ENCODE data around the gene LPXN.

The LPXN gene

GRCh38 chr11:58511636-58512035, 64.0 kb downstream of the LPXN start:
- no peak for DNase-seq

GRCh38 chr11:58509748-58510147, 65.9 kb downstream of the LPXN start:
- no peak for DNase-seq

- DNase-seq, result no peak
Measured at GRCh38 chr11:58508814-58509213, 66.8 kb downstream of the LPXN start.

DNA sequence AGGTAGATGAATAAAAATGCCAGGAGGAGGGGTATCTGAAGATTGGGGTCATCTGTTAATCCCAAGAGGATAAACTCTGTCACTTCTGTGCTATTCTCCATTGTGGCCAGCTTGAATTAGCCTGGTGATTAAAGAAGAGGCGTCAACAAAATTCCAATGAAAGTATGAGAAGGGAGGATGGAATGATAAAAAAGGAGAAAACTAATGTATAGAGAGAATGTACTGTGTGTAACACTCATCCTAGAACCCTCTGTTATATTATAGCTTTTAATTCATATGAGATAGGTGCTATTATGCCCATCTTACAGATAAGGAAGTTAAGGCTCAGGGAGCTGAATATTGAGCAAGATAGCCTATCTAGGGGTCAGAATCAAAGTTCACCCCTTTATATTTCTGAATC, 67.7 kb downstream of the LPXN start, which contains the start of gene OR5B21:
TSS of gene OR5B21 (minus strand) at position 101 of the 400 bp plus-strand sequence. CDS start at position 101, 0 bp downstream.
- no peak for DNase-seq

- no peak for DNase-seq
Measured at GRCh38 chr11:58507355-58507754, 68.3 kb downstream of the LPXN start.

GRCh38 chr11:58506935-58507334, 68.7 kb downstream of the LPXN start:
- DNase-seq, result no peak

DNA sequence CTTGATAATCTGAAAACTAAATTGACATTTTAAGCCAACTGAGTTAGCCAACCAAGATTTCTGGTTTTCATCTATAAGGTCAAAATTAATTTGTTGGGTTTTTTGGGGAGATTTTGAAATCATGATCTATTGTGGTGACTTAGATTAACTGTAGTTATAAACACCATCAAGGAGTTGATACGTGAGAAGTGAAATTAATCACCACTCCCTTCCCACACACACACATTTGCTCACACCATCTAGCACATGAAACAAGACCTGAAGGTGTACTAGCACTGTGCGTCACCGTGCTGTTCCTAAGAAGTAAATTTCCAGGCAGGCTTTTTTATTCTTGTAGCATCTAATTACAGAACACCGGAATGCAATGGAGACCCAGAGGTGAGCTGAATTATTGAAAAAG, 69.8 kb downstream of the LPXN start:
- peak; percentile 19 for DNase-seq

DNA sequence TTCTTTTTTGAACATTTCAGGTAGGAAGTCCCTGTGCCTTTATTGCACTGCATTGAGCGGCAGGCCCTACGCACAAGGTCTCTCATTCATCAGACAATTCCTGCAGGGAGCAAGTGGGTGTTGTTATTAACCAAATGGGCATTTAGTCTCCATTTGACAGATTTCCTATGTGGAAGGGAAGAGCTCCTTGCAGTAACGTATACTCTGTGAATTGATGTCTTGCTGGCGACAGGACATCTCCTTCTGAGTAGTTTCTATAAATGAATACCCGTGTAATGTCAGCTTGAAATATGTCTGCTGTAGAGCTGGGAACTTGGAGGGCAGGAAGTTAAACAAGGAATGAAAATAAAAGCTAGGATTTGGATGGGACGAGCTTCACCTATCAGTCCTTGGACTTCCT, 71.4 kb downstream of the LPXN start:
- DNase-seq, result no peak

DNA sequence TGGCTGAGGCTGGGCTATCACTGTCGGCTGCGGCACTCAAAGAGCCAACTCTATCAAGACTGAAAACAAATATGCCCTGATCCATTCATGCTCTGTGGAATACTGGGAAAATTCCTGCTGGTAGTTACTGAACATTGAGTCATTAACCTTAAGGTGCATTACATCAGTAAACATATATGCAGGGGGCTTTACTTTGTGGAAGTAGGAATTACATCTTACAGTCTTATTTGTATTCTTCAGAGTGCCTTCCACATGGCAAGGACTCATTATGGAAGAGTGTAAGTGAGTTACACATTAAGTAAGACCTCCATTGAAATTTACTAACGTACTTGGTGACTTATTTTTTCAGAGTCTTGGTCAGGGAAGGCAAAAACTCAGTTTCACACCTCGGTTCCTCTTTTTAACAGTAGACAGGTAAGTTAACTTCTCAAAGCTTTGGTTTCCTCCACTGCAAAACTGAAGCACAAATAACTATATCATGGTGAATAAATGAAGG, 72.2 kb downstream of the LPXN start:
- DNase-seq, result no peak

- DNase-seq, result no peak
Measured at GRCh38 chr11:58502004-58502403, 73.7 kb downstream of the LPXN start.

DNA sequence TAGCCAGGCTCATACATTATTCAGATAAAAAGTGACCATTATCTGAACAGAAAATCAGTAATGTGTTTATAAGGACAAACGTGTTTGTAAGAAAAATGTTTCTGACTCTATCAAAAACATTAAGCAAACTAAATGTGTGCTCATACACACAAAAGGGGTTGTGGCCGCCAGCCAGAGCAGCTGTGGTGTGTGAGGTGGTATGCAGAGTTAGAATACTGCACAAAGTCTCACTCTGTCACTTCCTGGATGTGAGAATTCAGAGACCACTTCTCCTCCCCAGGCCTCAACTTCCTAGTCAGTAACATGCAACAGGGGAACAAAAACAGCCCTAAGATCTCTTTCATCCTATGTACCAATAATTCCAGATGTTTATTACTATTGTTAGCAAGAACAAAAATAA, 77.2 kb downstream of the LPXN start:
- no peak for DNase-seq

GRCh38 chr11:58497951-58498350, 77.7 kb downstream of the LPXN start:
- DNase-seq, result no peak

- no peak for DNase-seq
Measured at GRCh38 chr11:58495906-58496305, 79.8 kb downstream of the LPXN start.

GRCh38 chr11:58494101-58494500, 81.6 kb downstream of the LPXN start:
- no peak for DNase-seq

DNA sequence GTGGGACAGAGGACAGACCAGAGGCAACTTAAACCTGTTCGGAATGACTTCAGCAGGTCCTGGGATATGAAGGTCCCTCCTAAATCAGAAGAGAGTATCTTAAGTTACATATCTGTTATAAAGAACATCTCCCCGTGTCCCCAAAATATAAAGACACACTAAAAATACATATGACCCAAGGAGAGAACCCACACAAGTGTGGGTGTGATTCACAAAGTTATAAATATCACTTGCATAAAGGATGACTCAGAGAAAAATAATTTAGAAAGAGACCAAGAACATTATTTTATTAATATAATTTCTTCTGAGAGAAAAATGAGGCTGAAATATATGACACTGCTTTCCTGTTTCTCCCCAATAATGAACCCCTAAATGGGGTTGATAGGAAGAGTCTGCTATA, 82.0 kb downstream of the LPXN start:
- no peak for DNase-seq

- no peak for DNase-seq
Measured at GRCh38 chr11:58490827-58491226, 84.8 kb downstream of the LPXN start.

GRCh38 chr11:58487170-58487569, 88.5 kb downstream of the LPXN start:
- DNase-seq, result no peak

DNA sequence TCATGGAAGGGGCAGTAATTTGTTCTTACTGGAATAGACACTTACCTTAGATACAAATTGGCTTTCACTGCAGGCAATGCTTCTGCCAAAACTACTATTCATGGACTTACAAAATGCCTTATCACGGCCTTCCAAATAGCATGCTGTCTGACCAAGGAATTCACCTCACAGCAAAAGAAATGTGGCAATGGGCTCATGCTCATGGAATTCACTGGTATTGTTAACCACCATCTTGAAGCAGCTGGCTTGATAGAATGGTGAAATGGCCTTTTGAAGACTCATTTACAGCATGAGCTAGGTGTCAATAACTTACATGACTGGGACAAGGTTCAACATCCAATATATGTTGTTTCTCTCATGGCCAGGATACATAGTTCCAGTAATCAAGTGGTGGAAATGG, 89.7 kb downstream of the LPXN start:
- no peak for DNase-seq
